Naive B cell (primary cell): ENCODE data around the gene SPOUT1. TPM values are rescaled to one million over a fixed set of nuclear protein-coding genes. Genes with fewer than 3 reads are reported as not detected.

Source experiments
- ATAC-seq, 2 donors: fragments of 150-1000 bp; cut with Tn5 transposase; 2 replicates each; pipeline ENCODE4 v1.10.0; 2021; ENCODE audit warnings: low read depth in 2 of 2, mild to moderate bottlenecking in 2 of 2, moderate library complexity in 2 of 2
- DNase-seq: peaks from one replicate; pipeline ENCODE4 v3.0.0; 2022
- H3K27ac Mint-ChIP-seq, 6 donors: one replicate each; pipeline ENCODE4 v1.8.0; 2020 to 2022; ENCODE audit warnings: mild to moderate bottlenecking in 6 of 6, mixed read lengths in 6 of 6, moderate library complexity in 5 of 6, inconsistent platforms in 2 of 6
- H3K27me3 Mint-ChIP-seq, 3 donors: one replicate each; pipeline ENCODE4 v1.8.0; 2021 to 2022; ENCODE audit warnings: mixed read lengths in 3 of 3, mild to moderate bottlenecking in 1 of 3
- H3K36me3 Mint-ChIP-seq, 2 donors: one replicate each; pipeline ENCODE4 v1.8.0; 2020 to 2022; ENCODE audit warnings: mixed read lengths in 2 of 2, inconsistent platforms in 1 of 2, mild to moderate bottlenecking in 1 of 2
- H3K4me1 Mint-ChIP-seq, 3 donors: one replicate each; pipeline ENCODE4 v1.8.0; 2020 to 2022; ENCODE audit warnings: mixed read lengths in 3 of 3, inconsistent platforms in 1 of 3, mild to moderate bottlenecking in 1 of 3, moderate library complexity in 1 of 3
- H3K4me3 Mint-ChIP-seq, 8 donors: one replicate each; pipeline ENCODE4 v1.8.0; 2020 to 2022; ENCODE audit warnings: mild to moderate bottlenecking in 8 of 8, mixed read lengths in 8 of 8, moderate library complexity in 8 of 8, inconsistent platforms in 2 of 8
- H3K9me3 Mint-ChIP-seq, 7 donors: one replicate each; pipeline ENCODE4 v1.8.0; 2020 to 2022; ENCODE audit warnings: mixed read lengths in 7 of 7, mild to moderate bottlenecking in 5 of 7, inconsistent platforms in 2 of 7, moderate library complexity in 1 of 7
- polyA plus RNA-seq, 6 donors: library from polyadenylated mRNA; unstranded; fragments of 300-500 nt; fragmentation: Illumina TruSeq; gene quantifications; one replicate each; pipeline ENCODE4 v1.2.3, GENCODE V29; 2021; ENCODE audit warnings: low read depth in 6 of 6

Gene SPOUT1
- polyA plus RNA-seq, 6 donors from 2014 or later: 38.6 to 60.4 (median 52.5) TPM

GRCh38 chr9:128825923-128826700 lies 3.5 kb downstream of the SPOUT1 start:
- Mint-ChIP-seq H3K27me3 (no peaks in the 10 kb centered on the region), H3K4me1 (peaks cover 22 to 26% (median 24%) of the 10 kb centered on the region in 3 donors), H3K36me3 (no peaks in the 10 kb centered on the region)

GRCh38 chr9:128824911-128825310 lies 4.7 kb downstream of the SPOUT1 start:
- Mint-ChIP-seq H3K4me1 (peaks cover 20 to 29% (median 26%) of the 10 kb centered on the region in 3 donors), H3K4me3 (peak overlapping the region in 1 of 8 donors; percentile 24), H3K27ac (no peak overlapping the region), H3K36me3 (no peaks in the 10 kb centered on the region), H3K27me3 (no peaks in the 10 kb centered on the region), H3K9me3 (no peaks in the 10 kb centered on the region)
- no peak for DNase-seq
- ATAC-seq: no peak

More at GRCh38 chr9:128825923-128826700, 3.5 kb downstream of the SPOUT1 start:
- H3K27ac Mint-ChIP-seq: peak overlapping the region in 1 of 6 donors; percentile 24
- ATAC-seq: no peak
- H3K4me3 Mint-ChIP-seq: peak overlapping the region in 2 of 8 donors; percentile 15 to 30
- H3K9me3 Mint-ChIP-seq: no peaks in the 10 kb centered on the region
- no peak for DNase-seq

DNA sequence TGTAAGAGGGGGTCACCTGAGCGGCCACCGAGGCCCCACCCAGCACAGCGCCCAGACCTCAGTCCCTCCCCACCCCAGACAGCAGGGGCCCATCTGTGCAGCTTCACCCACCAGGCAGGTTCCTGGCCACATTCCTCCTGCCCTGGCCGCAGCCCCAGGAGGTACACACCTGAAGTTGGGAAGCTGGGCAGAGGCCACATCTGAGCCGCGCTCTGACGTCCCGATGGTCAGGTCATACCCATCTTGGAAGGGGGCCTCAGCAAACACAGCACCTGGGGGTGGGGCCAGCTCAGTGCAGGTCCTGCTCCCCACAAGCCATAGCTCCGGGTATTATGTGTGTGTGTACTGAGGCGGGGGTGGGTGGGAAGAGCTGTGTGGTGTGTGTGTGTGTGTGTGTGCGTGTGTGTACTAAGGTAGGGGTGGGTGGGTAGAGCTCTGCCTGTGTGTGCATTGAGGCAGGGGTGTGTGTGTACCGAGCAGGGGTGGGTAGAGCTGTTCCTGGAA lies 5.6 kb downstream of the SPOUT1 start:
- Mint-ChIP-seq H3K36me3 (no peaks in the 10 kb centered on the region), H3K9me3 (no peaks in the 10 kb centered on the region), H3K27me3 (no peaks in the 10 kb centered on the region), H3K4me3 (peak overlapping the region in 1 of 8 donors; percentile 61), H3K4me1 (peaks cover 19 to 28% (median 27%) of the 10 kb centered on the region in 3 donors), H3K27ac (no peak overlapping the region)
- ATAC-seq: no peak
- no peak for DNase-seq

DNA sequence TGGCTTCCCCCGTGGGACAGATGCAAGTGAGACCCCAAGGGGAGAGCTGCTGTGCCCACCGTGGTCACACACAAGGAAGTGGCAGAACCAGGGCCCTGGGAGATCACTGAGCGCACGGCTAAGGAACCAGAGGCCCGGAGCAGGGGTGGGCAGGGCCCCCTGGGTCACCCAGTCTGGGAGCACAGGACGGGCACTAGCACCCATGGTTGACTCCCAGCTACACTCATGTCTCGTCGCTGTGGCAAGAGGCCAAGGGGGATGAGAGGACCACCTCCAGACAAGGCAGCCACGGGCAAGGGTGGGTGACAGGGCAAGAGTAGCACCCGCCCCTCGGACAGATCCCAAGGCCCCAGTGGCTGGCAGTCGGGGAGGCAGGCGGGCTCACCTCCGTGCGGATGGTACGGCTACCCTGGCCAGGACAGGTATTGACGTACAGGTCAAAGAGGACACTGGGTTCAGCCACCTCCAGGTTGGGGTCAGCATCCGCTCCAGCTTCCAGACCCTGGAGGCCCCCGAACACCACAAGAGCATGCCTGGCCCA lies 6.2 kb downstream of the SPOUT1 start:
- DNase-seq (no peak), ATAC-seq (no peak)
- H3K9me3 Mint-ChIP-seq: no peaks in the 10 kb centered on the region
- peaks cover 14 to 22% (median 22%) of the 10 kb centered on the region in 3 donors for H3K4me1 Mint-ChIP-seq
- no peaks in the 10 kb centered on the region for H3K36me3 Mint-ChIP-seq
- no peaks in the 10 kb centered on the region for H3K27me3 Mint-ChIP-seq
- H3K4me3 Mint-ChIP-seq: no peak overlapping the region
- no peak overlapping the region for H3K27ac Mint-ChIP-seq

- no peaks in the 10 kb centered on the region for H3K36me3 Mint-ChIP-seq
Observed at GRCh38 chr9:128822407-128823042, 7.1 kb downstream of the SPOUT1 start.

DNA sequence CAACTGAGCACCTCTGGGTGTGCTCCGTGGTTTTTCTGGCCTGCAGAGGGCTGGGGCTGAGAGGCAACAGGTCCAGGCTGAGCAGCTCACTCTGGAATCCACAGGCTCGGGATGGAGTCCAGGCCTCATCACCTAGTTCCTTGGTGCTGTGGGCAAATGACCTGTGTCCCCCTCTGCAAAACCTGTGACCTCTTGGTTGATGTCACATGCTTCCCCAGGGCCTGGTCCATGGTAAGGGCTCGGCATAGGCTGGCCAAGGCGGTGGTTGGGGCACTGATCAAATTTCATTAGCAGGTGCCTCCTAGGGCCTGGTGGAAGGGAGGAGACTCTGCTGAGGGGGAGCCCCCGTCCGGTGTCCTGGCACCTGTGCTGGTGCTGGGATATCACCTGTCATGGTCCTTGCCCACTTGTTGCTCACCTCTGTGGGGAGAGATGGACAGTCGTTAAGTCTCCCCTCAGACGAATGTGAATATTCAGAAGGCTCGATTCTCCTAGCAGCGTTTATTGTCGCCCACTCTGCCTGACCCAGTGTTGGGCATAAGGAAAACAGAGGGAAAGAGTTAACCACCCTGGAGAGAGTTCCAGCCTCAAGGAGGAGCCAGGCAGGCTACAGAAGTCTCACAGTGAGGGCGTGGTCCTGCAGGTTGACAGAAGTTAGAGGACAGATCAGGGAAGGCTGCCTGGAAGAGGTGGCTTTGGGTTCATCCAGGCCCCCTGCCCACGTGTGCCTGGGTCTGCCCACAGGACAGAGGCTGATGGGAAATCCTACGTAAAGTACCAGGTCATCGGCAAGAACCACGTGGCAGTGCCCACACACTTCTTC lies 7.8 kb downstream of the SPOUT1 start:
- no peaks in the 10 kb centered on the region for H3K27me3 Mint-ChIP-seq
- ATAC-seq (no peak), DNase-seq (no peak)
- peaks cover 16 to 21% (median 18%) of the 10 kb centered on the region in 3 donors for H3K4me1 Mint-ChIP-seq
- H3K27ac Mint-ChIP-seq: peak overlapping the region in 1 of 6 donors; percentile 47
- H3K9me3 Mint-ChIP-seq: no peaks in the 10 kb centered on the region
- H3K4me3 Mint-ChIP-seq: peak overlapping the region in 3 of 8 donors; percentile 22 to 85 (median 78)
- no peaks in the 10 kb centered on the region for H3K36me3 Mint-ChIP-seq

More at GRCh38 chr9:128822407-128823042, 7.1 kb downstream of the SPOUT1 start:
- no peaks in the 10 kb centered on the region for H3K27me3 Mint-ChIP-seq
- no peak overlapping the region for H3K4me3 Mint-ChIP-seq
- no peak overlapping the region for H3K27ac Mint-ChIP-seq
- peaks cover 15 to 22% (median 21%) of the 10 kb centered on the region in 3 donors for H3K4me1 Mint-ChIP-seq
- DNase-seq: no peak
- H3K9me3 Mint-ChIP-seq: no peaks in the 10 kb centered on the region
- no peak for ATAC-seq

DNA sequence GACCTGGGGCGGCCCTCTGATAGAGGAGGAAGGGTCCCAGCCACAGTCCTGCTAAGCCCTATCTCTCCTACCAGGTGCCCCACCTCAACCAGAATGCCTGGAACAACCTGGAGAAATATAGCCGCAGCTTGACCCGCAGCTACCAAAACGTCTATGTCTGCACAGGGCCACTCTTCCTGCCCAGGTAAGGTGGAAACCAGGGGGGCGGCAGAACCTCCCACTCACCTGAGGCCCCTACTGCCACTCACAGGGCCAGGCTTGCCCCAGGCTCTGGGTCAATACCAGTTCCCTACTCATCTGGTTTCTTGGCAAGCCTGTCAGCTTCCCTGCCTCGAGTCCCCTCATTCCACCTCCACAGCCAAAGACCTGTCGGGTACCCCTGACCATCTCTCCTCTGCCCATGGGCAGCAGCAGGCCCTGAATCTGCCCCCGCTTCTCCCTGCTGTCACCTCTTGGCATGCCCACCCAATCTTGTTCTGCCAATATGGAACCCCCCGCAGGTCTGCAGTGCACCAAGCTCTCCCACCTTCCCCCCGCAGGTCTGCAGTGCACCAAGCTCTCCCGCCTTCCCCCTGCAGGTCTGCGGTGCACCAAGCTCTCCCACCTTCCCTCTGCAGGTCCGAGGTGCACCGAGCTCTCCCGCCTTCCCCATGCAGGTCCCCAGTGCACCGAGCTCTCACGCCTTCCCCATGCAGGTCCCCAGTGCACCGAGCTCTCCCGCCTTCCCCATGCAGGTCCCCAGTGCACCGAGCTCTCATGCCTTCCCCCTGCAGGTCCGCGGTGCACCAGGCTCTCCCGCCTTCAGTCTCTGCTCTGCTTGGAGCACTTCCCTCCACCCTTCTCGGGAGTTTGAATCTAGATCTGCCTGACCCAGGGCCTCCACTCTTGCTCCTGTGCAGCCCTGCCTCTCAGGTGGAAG lies 8.7 kb downstream of the SPOUT1 start:
- peak overlapping the region in 2 of 6 donors; percentile 47 to 54 for H3K27ac Mint-ChIP-seq
- H3K4me1 Mint-ChIP-seq: peaks cover 16 to 21% (median 18%) of the 10 kb centered on the region in 3 donors
- peak overlapping the region in 7 of 8 donors; percentile 26 to 95 (median 78) for H3K4me3 Mint-ChIP-seq

GRCh38 chr9:128819716-128820664 lies 9.6 kb downstream of the SPOUT1 start:
- no peak for ATAC-seq
- peak overlapping the region; percentile 42 to 95 (median 83) for H3K4me3 Mint-ChIP-seq
- peaks cover 16 to 21% (median 18%) of the 10 kb centered on the region in 3 donors for H3K4me1 Mint-ChIP-seq

More for the DNA sequence above, 8.7 kb downstream of the SPOUT1 start:
- no peak for ATAC-seq
- Mint-ChIP-seq H3K9me3 (no peaks in the 10 kb centered on the region), H3K36me3 (no peaks in the 10 kb centered on the region), H3K27me3 (no peaks in the 10 kb centered on the region)
- DNase-seq: no peak

GRCh38 chr9:128818839-128819715 lies 10.5 kb downstream of the SPOUT1 start:
- Mint-ChIP-seq H3K4me3 (peak overlapping the region; percentile 70 to 95 (median 85)), H3K27me3 (no peaks in the 10 kb centered on the region), H3K4me1 (peaks cover 16 to 21% (median 18%) of the 10 kb centered on the region in 3 donors), H3K9me3 (no peaks in the 10 kb centered on the region), H3K27ac (peak overlapping the region in 3 of 6 donors; percentile 26 to 71 (median 53)), H3K36me3 (no peaks in the 10 kb centered on the region)
- ATAC-seq: peak; percentile 39 to 40
- DNase-seq: no peak

More at GRCh38 chr9:128819716-128820664, 9.6 kb downstream of the SPOUT1 start:
- no peak for DNase-seq
- Mint-ChIP-seq H3K36me3 (no peaks in the 10 kb centered on the region), H3K9me3 (no peaks in the 10 kb centered on the region), H3K27me3 (no peaks in the 10 kb centered on the region), H3K27ac (peak overlapping the region in 3 of 6 donors; percentile 33 to 62 (median 53))

DNA sequence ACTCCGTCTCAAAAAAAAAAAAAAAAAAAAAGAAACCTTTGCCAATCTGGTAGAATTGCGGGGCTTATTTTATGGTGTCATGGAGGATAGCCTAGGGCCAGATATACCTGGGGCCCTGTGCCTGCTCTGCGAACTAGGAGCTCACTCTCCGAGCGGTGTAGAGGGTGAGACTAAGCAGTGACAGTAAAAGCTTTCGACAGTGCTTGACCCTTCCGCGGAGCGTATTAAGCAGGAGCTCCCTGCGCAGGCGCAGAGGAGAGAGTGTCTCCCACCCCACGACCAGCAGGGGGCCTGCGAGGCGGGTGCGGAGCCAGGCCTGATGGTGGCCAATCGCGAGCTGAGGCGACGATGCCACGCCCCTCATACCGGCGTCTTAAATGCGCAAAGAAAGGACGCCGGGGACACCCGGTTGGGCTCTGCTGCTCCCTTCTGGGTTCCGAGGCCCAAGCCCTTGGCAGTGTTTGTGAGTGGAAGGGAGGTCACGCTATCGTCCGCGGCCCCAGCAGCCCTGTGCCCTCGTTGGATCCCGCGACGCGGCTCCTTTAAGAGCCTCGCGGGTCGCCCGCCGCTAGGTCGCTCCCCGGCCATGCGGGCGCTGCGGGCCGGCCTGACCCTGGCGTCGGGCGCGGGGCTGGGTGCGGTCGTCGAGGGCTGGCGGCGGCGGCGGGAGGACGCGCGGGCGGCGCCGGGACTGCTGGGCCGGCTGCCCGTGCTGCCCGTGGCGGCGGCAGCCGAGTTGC lies 11.3 kb downstream of the SPOUT1 start, which contains the start of gene ENDOG:
TSS of gene ENDOG (plus strand) at position 402 of the 740 bp plus-strand sequence. CDS start at position 587, 185 bp downstream.
- Mint-ChIP-seq H3K27me3 (no peaks in the 10 kb centered on the region), H3K4me3 (peak within 1 kb of the TSS; percentile 81 to 95 (median 90)), H3K27ac (peak within 1 kb of the TSS; percentile 61 to 91 (median 76)), H3K36me3 (no peaks in the 10 kb centered on the region), H3K9me3 (no peaks in the 10 kb centered on the region), H3K4me1 (peaks cover 16 to 21% (median 18%) of the 10 kb centered on the region in 3 donors)
- ATAC-seq (peak; percentile 91), DNase-seq (peak; percentile 97)
